Activated T-helper 1 cell treated with anti-CD3 and anti-CD28 coated beads, Interleukin-12 subunit alpha, Interleukin-12 subunit beta, Interleukin-2, Interleukin-4 antibody, amounts not matched to agents 30 ng/mL and 10 ng/mL and 1 ng/mL, durations not matched to agents 14 hours and 24 hours and 36 hours (primary cell): ENCODE data around the gene CALML5. TPM values are rescaled to one million over a fixed set of nuclear protein-coding genes. Genes with fewer than 3 reads are reported as not detected.

Source experiments
- DNase-seq: peaks from one replicate; pipeline ENCODE4 v3.0.0; 2021; ENCODE audit warnings: low spot score
- H3K27ac Mint-ChIP-seq: one replicate; pipeline ENCODE4 v1.8.0; 2021; ENCODE audit warnings: mild to moderate bottlenecking, mixed read lengths
- H3K27me3 Mint-ChIP-seq: one replicate; pipeline ENCODE4 v1.8.0; 2022; ENCODE audit warnings: mild to moderate bottlenecking, moderate library complexity, mixed read lengths; ENCODE audit not compliant: insufficient read depth
- H3K36me3 Mint-ChIP-seq: one replicate; pipeline ENCODE4 v1.8.0; 2021; ENCODE audit warnings: low read depth, mixed read lengths
- H3K4me1 Mint-ChIP-seq: one replicate; pipeline ENCODE4 v1.8.0; 2021; ENCODE audit warnings: low read depth, mixed read lengths
- H3K4me3 Mint-ChIP-seq: one replicate; pipeline ENCODE4 v1.8.0; 2021; ENCODE audit warnings: mild to moderate bottlenecking, moderate library complexity, mixed read lengths
- H3K9me3 Mint-ChIP-seq: one replicate; pipeline ENCODE4 v1.8.0; 2021; ENCODE audit warnings: mixed read lengths
- intact Hi-C: fragments of 100-400 bp; cut with micrococcal nuclease; formaldehyde crosslinking; loops from one replicate; pipeline ENCODE4 v1.15.1; 2024
- total RNA-seq: library from RNA; stranded (reverse); gene quantifications from 2 replicates; pipeline ENCODE4 v1.2.3, GENCODE V29; 2022

CALML5 gene
- total RNA-seq, 1 donor from 2014 or later, result not detected

DNA sequence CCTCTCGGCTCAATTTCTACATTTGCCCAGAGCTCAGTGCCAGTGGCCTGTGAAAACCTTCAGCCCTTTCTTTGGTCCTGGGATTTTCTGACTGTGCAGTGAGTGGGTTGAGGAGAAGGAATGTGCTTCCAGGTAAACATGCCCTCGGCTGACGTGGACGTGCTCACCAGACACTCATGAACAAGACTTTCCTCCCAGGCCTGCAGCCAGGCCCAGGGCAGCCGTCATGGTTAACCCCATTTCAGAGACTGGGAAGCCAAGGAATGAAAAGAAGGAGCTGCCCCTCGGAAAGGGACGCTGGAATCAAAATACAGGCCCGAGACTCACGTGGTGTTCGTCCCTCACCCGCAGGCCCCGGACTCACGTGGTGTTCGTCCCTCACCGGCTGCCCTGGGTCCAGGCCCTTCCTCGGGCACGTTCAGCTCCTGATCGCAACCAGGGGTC, 8.8 kb upstream of the CALML5 start:
- Mint-ChIP-seq H3K4me1 (peaks cover 6% of the 10 kb centered on the region), H3K27ac (no peak overlapping the region), H3K9me3 (no peaks in the 10 kb centered on the region), H3K27me3 (peaks cover 22% of the 10 kb centered on the region), H3K4me3 (no peak overlapping the region), H3K36me3 (no peaks in the 10 kb centered on the region)
- intact Hi-C loops, result no loop called here
- DNase-seq, result no peak

DNA sequence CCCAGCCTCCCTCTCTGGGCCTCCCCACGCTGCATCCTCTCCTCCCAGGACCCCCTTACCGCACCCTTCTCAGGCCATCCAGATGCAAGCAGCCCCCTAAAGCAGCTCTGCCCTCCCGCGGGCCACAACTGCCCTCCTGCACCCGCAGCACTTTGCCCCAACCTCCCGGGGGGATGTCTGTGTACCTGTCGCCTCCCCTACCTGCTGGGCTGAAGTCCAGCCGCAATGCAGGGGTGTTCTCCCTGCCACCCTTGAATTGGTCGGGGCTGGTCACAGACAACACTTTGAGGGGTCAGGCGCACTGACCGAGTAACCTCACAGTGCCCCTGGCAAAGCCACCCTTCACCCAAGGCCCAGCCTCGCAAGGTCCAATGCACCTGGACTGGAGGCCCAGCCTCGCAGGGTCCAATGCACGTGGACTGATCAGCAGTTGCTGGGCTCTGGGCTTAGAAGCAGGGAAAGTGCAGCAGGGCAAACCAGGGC, 8.3 kb upstream of the CALML5 start:
- Mint-ChIP-seq H3K9me3 (no peaks in the 10 kb centered on the region), H3K27me3 (peaks cover 17% of the 10 kb centered on the region), H3K4me3 (no peak overlapping the region), H3K27ac (no peak overlapping the region), H3K36me3 (no peaks in the 10 kb centered on the region), H3K4me1 (peaks cover 1% of the 10 kb centered on the region)
- no peak for DNase-seq
- intact Hi-C loops, result no loop called here

DNA sequence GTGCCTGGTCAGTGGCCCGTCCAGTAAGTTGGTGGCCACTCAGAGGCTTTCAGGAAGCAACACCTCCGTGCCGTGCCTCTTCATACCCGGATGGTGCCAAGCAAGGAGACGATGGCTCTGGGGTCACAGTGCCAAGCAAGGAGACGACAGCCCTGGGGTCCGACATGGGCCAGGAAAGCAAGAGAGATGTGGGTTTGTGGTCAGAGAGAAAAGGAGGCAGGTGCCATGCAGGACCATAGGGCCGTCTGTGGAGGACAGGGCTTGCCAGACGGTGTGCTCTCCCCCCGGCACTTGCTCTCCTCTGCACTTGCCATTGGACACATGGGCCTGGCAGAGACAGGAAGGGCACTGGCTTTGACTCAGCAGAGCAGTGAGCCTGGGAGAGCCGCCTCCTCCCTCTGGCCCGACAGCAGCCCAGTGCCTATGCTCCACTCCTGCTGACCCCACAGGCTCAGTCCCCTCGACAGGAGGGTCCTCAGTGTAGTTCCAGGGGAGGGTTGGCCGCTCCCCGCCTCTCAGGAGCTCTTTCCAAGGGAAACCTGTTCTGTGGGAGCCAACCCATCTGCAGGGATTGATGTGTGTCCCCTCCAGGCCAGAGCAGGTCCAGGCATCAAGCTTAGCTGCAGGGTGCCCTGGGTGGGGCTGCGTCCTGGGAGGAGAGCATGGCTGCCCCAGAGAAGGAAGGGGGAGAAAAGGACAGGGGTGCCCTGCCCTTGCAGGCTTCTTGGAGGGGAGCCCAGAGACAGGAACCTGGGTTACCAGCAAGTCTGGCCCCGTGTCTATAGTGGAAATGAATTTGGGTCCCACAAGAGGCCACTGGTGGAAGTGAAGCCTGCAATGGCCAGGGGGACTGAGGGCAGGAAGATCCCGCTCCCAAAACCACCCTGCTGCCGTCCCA, 7.6 kb upstream of the CALML5 start:
- no peak for DNase-seq
- Mint-ChIP-seq H3K9me3 (no peaks in the 10 kb centered on the region), H3K27me3 (peaks cover 13% of the 10 kb centered on the region), H3K4me3 (no peak overlapping the region), H3K4me1 (no peaks in the 10 kb centered on the region), H3K27ac (no peak overlapping the region), H3K36me3 (no peaks in the 10 kb centered on the region)
- intact Hi-C loops, result no loop called here

- no peak for DNase-seq
- peaks cover 15% of the 10 kb centered on the region for H3K27me3 Mint-ChIP-seq
- no peaks in the 10 kb centered on the region for H3K9me3 Mint-ChIP-seq
These were observed 6.9 kb upstream of the CALML5 start for GRCh38 chr10:5506246-5506645.

GRCh38 chr10:5504146-5505072, 5.0 kb upstream of the CALML5 start:
- H3K27ac Mint-ChIP-seq, result no peak overlapping the region
- peaks cover 21% of the 10 kb centered on the region for H3K27me3 Mint-ChIP-seq
- DNase-seq, result no peak
- H3K4me1 Mint-ChIP-seq, result no peaks in the 10 kb centered on the region
- H3K4me3 Mint-ChIP-seq, result no peak overlapping the region
- intact Hi-C loops, result no loop called here
- no peaks in the 10 kb centered on the region for H3K36me3 Mint-ChIP-seq
- no peaks in the 10 kb centered on the region for H3K9me3 Mint-ChIP-seq

More at GRCh38 chr10:5506246-5506645, 6.9 kb upstream of the CALML5 start:
- H3K4me1 Mint-ChIP-seq, result no peaks in the 10 kb centered on the region
- H3K36me3 Mint-ChIP-seq, result no peaks in the 10 kb centered on the region
- H3K27ac Mint-ChIP-seq, result no peak overlapping the region
- H3K4me3 Mint-ChIP-seq, result no peak overlapping the region
- intact Hi-C loops, result no loop called here

DNA sequence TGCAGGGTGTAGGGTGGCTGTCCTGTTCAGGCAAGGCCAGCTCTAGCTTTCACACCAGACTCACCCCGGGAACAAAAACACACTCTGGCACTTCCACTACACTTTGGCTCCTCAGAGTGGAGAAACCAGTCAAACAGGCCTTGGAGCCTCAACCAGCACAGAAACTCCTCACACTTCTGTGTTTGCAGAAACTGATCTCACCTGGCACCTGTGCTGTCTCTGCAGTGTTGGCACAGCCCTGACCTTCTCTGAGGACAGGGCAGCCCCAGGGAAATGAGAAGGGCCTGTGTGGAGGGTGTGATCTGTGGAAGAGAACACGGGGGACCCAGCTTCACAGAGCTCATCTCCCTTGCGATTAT, 4.1 kb upstream of the CALML5 start:
- no peak for DNase-seq
- Mint-ChIP-seq H3K36me3 (no peaks in the 10 kb centered on the region), H3K9me3 (no peaks in the 10 kb centered on the region), H3K27ac (no peak overlapping the region), H3K4me1 (no peaks in the 10 kb centered on the region), H3K27me3 (peaks cover 17% of the 10 kb centered on the region), H3K4me3 (no peak overlapping the region)
- intact Hi-C loops, result no loop called here

GRCh38 chr10:5502571-5503476, 3.5 kb upstream of the CALML5 start:
- DNase-seq, result no peak
- intact Hi-C loops, result no loop called here
- no peak overlapping the region for H3K4me3 Mint-ChIP-seq
- no peaks in the 10 kb centered on the region for H3K4me1 Mint-ChIP-seq
- no peaks in the 10 kb centered on the region for H3K36me3 Mint-ChIP-seq
- H3K27ac Mint-ChIP-seq, result no peak overlapping the region
- peaks cover 17% of the 10 kb centered on the region for H3K27me3 Mint-ChIP-seq
- H3K9me3 Mint-ChIP-seq, result no peaks in the 10 kb centered on the region

DNA sequence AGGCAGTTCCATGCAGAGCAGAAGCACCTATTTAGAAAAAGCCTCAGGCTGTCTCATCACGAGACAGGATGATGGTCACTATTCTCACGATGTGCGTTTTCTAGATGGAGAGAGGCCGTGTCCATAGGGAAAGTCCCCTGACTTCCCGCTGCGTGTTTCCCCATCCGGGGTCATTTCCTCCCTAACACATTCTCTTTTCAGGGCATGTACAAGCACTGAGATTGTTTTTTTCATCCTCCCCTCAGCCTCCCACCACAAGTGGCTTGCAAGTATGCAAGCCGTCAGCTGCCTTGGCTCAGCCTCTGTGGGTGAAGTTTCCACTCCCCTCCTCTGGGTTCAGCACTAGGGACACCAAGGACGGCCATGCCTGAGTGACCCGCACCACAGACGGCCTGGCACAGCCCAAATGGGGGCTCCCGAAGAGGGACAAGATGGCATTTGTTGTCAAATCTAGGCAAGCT, 2.7 kb upstream of the CALML5 start:
- Mint-ChIP-seq H3K27ac (no peak overlapping the region), H3K4me1 (no peaks in the 10 kb centered on the region), H3K27me3 (peaks cover 17% of the 10 kb centered on the region), H3K36me3 (no peaks in the 10 kb centered on the region), H3K4me3 (no peak overlapping the region), H3K9me3 (no peaks in the 10 kb centered on the region)
- intact Hi-C loops, result no loop called here
- no peak for DNase-seq

GRCh38 chr10:5500910-5501309, 1.5 kb upstream of the CALML5 start:
- no peak overlapping the region for H3K4me3 Mint-ChIP-seq
- no peaks in the 10 kb centered on the region for H3K4me1 Mint-ChIP-seq
- H3K9me3 Mint-ChIP-seq, result no peaks in the 10 kb centered on the region
- no peak overlapping the region for H3K27ac Mint-ChIP-seq
- intact Hi-C loops, result no loop called here
- no peaks in the 10 kb centered on the region for H3K36me3 Mint-ChIP-seq
- H3K27me3 Mint-ChIP-seq, result peaks cover 17% of the 10 kb centered on the region
- DNase-seq, result no peak

- DNase-seq, result no peak
- intact Hi-C loops, result no loop called here
- no peaks in the 10 kb centered on the region for H3K36me3 Mint-ChIP-seq
- H3K9me3 Mint-ChIP-seq, result no peaks in the 10 kb centered on the region
- no peak overlapping the region for H3K27ac Mint-ChIP-seq
- H3K27me3 Mint-ChIP-seq, result peaks cover 15% of the 10 kb centered on the region
- H3K4me1 Mint-ChIP-seq, result no peaks in the 10 kb centered on the region
- H3K4me3 Mint-ChIP-seq, result no peak overlapping the region
These were observed 846 bp upstream of the CALML5 start for GRCh38 chr10:5500162-5500670.

- no peaks in the 10 kb centered on the region for H3K36me3 Mint-ChIP-seq
- H3K27ac Mint-ChIP-seq, result no peak overlapping the region
- intact Hi-C loops, result no loop called here
- H3K9me3 Mint-ChIP-seq, result no peaks in the 10 kb centered on the region
- H3K4me3 Mint-ChIP-seq, result no peak overlapping the region
- H3K27me3 Mint-ChIP-seq, result peaks cover 12% of the 10 kb centered on the region
- no peak for DNase-seq
- H3K4me1 Mint-ChIP-seq, result no peaks in the 10 kb centered on the region
These were observed 428 bp downstream of the CALML5 start for GRCh38 chr10:5498791-5499492.
